Measurements from ENCODE around the gene ZDHHC24.
"Not testable (repeated sequence)": the region's sequence is repeated elsewhere in the genome, so short reads cannot be mapped to it uniquely, and the experiment has no call there.

DNA sequence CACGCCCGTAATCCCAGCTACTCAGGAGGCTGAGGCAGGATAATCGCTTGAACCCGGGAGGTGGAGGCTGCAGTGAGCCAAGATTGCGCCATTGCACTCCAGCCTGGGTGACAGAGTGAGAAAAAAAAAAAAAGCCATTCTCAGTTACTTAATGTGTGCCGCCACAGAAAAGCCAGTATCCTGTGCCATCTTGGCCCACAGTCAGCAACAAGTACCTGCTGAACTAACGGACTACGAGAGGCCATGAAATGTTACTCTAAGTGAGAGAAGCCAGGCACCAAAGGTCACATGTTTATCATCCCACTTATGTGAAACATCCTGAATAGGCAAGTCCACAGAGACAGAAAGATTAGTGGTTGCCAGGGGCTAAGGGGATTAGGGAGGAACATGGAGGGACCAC, 5.2 kb downstream of the ZDHHC24 start:
- TF ChIP-seq, protein P1, sequence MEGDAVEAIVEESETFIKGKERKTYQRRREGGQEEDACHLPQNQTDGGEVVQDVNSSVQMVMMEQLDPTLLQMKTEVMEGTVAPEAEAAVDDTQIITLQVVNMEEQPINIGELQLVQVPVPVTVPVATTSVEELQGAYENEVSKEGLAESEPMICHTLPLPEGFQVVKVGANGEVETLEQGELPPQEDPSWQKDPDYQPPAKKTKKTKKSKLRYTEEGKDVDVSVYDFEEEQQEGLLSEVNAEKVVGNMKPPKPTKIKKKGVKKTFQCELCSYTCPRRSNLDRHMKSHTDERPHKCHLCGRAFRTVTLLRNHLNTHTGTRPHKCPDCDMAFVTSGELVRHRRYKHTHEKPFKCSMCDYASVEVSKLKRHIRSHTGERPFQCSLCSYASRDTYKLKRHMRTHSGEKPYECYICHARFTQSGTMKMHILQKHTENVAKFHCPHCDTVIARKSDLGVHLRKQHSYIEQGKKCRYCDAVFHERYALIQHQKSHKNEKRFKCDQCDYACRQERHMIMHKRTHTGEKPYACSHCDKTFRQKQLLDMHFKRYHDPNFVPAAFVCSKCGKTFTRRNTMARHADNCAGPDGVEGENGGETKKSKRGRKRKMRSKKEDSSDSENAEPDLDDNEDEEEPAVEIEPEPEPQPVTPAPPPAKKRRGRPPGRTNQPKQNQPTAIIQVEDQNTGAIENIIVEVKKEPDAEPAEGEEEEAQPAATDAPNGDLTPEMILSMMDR (IDR thresholded peaks at IDR 0.05) = not testable (repeated sequence)
- not testable (repeated sequence) for TF ChIP-seq POLR2A, POLR2AphosphoS5, EP300 (IDR thresholded peaks at IDR 0.05)
